SK-N-SH treated with all-trans-retinoic acid at 6 μM for 48 hours (cell line): Measurements from ENCODE around the gene NOTCH2.

Experiments
- ATAC-seq: fragments of 200-7000 bp; cut with Tn5 transposase; 3 replicates; pipeline ENCODE4 v1.9.1; 2020; ENCODE audit warnings: mild to moderate bottlenecking, moderate library complexity
- ARNTL ChIP-seq: fragments of 450-650 bp; formaldehyde crosslinking; IDR thresholded peaks from 2 replicates; pipeline ENCODE4 v1.5.0; 2020; ENCODE audit warnings: low read depth, mild to moderate bottlenecking, moderate library complexity, borderline replicate concordance
- BACH2 ChIP-seq: fragments of 250-450 bp; sonication (Bioruptor Pico); IDR thresholded peaks from 2 replicates; pipeline ENCODE4 v1.9.0; 2021; ENCODE audit warnings: mild to moderate bottlenecking, borderline replicate concordance
- CREB5 ChIP-seq: fragments of 250-450 bp; sonication (Bioruptor Pico); IDR thresholded peaks from 2 replicates; pipeline ENCODE4 v1.5.1; 2020; ENCODE audit warnings: low read depth, mild to moderate bottlenecking, moderate library complexity
- CSDC2 ChIP-seq: fragments of 250-450 bp; sonication (Bioruptor Pico); IDR thresholded peaks from 2 replicates; pipeline ENCODE4 v1.5.0; 2020; ENCODE audit warnings: mild to moderate bottlenecking, moderate library complexity
- ESRRG ChIP-seq: fragments of 250-450 bp; sonication (Bioruptor Pico); IDR thresholded peaks from 2 replicates; pipeline ENCODE4 v1.6.1; 2021; ENCODE audit warnings: mild to moderate bottlenecking
- ISL1 ChIP-seq: fragments of 250-450 bp; sonication (Bioruptor Pico); IDR thresholded peaks from 2 replicates; pipeline ENCODE4 v2.1.2; 2022; ENCODE audit warnings: mild to moderate bottlenecking, moderate library complexity
- PPARA ChIP-seq: fragments of 250-450 bp; sonication (Bioruptor Pico); IDR thresholded peaks from 2 replicates; pipeline ENCODE4 v1.5.0; 2020; ENCODE audit warnings: mild to moderate bottlenecking, borderline replicate concordance
- RARB ChIP-seq: fragments of 250-450 bp; sonication (Bioruptor Pico); IDR thresholded peaks from 2 replicates; pipeline ENCODE4 v1.8.0; 2021; ENCODE audit warnings: mild to moderate bottlenecking, moderate library complexity
- SNAI2 ChIP-seq: fragments of 250-450 bp; sonication (Bioruptor Pico); IDR thresholded peaks from 2 replicates; pipeline ENCODE4 v1.5.0; 2020; ENCODE audit warnings: mild to moderate bottlenecking, moderate library complexity
- TCF4 ChIP-seq: fragments of 250-450 bp; sonication (Bioruptor Pico); IDR thresholded peaks from 2 replicates; pipeline ENCODE4 v1.8.0; 2021; ENCODE audit warnings: mild to moderate bottlenecking, moderate library complexity, borderline replicate concordance
- TOX ChIP-seq: fragments of 250-450 bp; sonication (Bioruptor Pico); IDR thresholded peaks from 2 replicates; pipeline ENCODE4 v1.8.0; 2021; ENCODE audit warnings: mild to moderate bottlenecking, moderate library complexity, borderline replicate concordance
- ZC3H10 ChIP-seq: fragments of 250-450 bp; sonication (Bioruptor Pico); IDR thresholded peaks from 2 replicates; pipeline ENCODE4 v1.5.1; 2021; ENCODE audit warnings: mild to moderate bottlenecking, moderate library complexity
- ZFP3 ChIP-seq: fragments of 250-450 bp; sonication (Bioruptor Pico); IDR thresholded peaks from 2 replicates; pipeline ENCODE4 v1.5.0; 2020; ENCODE audit warnings: mild to moderate bottlenecking, moderate library complexity
- ZFP30 ChIP-seq: fragments of 450-650 bp; formaldehyde crosslinking; IDR thresholded peaks from 2 replicates; pipeline ENCODE4 v1.5.0; 2022; ENCODE audit warnings: mild to moderate bottlenecking, moderate library complexity
- ZNF70 ChIP-seq: fragments of 450-650 bp; formaldehyde crosslinking; IDR thresholded peaks from 2 replicates; pipeline ENCODE4 v1.5.0; 2020; ENCODE audit warnings: mild to moderate bottlenecking, moderate library complexity
- ZNF8 ChIP-seq: fragments of 450-650 bp; formaldehyde crosslinking; IDR thresholded peaks from 2 replicates; pipeline ENCODE4 v1.5.0; 2020; ENCODE audit warnings: mild to moderate bottlenecking, moderate library complexity
- TF ChIP-seq, protein P1 (sequence below): fragments of 250-450 bp; sonication (Bioruptor Pico); IDR thresholded peaks from 2 replicates; pipeline ENCODE4 v1.5.0; 2020; ENCODE audit warnings: mild to moderate bottlenecking, moderate library complexity
- TF ChIP-seq, protein P2 (sequence below): fragments of 250-450 bp; sonication (Bioruptor Pico); IDR thresholded peaks from 2 replicates; pipeline ENCODE4 v1.8.0; 2021; ENCODE audit warnings: low read depth, mild to moderate bottlenecking, moderate library complexity, borderline replicate concordance
- TF ChIP-seq, protein P3 (sequence below): fragments of 250-450 bp; sonication (Bioruptor Pico); IDR thresholded peaks from 2 replicates; pipeline ENCODE4 v1.5.1; 2021; ENCODE audit warnings: mild to moderate bottlenecking, moderate library complexity
- TF ChIP-seq, protein P4 (sequence below): fragments of 250-450 bp; sonication (Bioruptor Pico); IDR thresholded peaks from 2 replicates; pipeline ENCODE4 v1.8.0; 2020; ENCODE audit warnings: mild to moderate bottlenecking, moderate library complexity, borderline replicate concordance

Gene NOTCH2

GRCh38 chr1:119893827-119894700 is 175.4 kb downstream of the NOTCH2 start:
- TF ChIP-seq ZFP3 (CRISPR knock-in tag) (no peak), SNAI2 (no peak)
- TF ChIP-seq, all 23 proteins: peak for 0
- no peak for ATAC-seq

GRCh38 chr1:119893238-119893791 is 176.1 kb downstream of the NOTCH2 start:
- TF ChIP-seq CREB5 (CRISPR knock-in tag) (no peak), BACH2 (CRISPR knock-in tag) (no peak), ZFP3 (CRISPR knock-in tag) (no peak), PPARA (CRISPR knock-in tag) (no peak), TCF4 (CRISPR knock-in tag) (no peak), ZFP30 (no peak), ARNTL (CRISPR knock-in tag) (no peak), ISL1 (CRISPR knock-in tag) (no peak), TOX (CRISPR knock-in tag) (no peak), SNAI2 (no peak), CSDC2 (CRISPR knock-in tag) (no peak), ZNF70 (CRISPR knock-in tag) (no peak), ZC3H10 (CRISPR knock-in tag) (no peak), ZNF8 (CRISPR knock-in tag) (no peak), RARB (CRISPR knock-in tag) (no peak)
- TF ChIP-seq, protein P1, sequence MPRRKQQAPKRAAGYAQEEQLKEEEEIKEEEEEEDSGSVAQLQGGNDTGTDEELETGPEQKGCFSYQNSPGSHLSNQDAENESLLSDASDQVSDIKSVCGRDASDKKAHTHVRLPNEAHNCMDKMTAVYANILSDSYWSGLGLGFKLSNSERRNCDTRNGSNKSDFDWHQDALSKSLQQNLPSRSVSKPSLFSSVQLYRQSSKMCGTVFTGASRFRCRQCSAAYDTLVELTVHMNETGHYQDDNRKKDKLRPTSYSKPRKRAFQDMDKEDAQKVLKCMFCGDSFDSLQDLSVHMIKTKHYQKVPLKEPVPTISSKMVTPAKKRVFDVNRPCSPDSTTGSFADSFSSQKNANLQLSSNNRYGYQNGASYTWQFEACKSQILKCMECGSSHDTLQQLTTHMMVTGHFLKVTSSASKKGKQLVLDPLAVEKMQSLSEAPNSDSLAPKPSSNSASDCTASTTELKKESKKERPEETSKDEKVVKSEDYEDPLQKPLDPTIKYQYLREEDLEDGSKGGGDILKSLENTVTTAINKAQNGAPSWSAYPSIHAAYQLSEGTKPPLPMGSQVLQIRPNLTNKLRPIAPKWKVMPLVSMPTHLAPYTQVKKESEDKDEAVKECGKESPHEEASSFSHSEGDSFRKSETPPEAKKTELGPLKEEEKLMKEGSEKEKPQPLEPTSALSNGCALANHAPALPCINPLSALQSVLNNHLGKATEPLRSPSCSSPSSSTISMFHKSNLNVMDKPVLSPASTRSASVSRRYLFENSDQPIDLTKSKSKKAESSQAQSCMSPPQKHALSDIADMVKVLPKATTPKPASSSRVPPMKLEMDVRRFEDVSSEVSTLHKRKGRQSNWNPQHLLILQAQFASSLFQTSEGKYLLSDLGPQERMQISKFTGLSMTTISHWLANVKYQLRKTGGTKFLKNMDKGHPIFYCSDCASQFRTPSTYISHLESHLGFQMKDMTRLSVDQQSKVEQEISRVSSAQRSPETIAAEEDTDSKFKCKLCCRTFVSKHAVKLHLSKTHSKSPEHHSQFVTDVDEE, result no peak
- TF ChIP-seq, protein P2, sequence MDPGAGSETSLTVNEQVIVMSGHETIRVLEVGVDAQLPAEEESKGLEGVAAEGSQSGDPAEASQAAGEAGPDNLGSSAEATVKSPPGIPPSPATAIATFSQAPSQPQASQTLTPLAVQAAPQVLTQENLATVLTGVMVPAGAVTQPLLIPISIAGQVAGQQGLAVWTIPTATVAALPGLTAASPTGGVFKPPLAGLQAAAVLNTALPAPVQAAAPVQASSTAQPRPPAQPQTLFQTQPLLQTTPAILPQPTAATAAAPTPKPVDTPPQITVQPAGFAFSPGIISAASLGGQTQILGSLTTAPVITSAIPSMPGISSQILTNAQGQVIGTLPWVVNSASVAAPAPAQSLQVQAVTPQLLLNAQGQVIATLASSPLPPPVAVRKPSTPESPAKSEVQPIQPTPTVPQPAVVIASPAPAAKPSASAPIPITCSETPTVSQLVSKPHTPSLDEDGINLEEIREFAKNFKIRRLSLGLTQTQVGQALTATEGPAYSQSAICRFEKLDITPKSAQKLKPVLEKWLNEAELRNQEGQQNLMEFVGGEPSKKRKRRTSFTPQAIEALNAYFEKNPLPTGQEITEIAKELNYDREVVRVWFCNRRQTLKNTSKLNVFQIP, result no peak
- TF ChIP-seq, protein P3, sequence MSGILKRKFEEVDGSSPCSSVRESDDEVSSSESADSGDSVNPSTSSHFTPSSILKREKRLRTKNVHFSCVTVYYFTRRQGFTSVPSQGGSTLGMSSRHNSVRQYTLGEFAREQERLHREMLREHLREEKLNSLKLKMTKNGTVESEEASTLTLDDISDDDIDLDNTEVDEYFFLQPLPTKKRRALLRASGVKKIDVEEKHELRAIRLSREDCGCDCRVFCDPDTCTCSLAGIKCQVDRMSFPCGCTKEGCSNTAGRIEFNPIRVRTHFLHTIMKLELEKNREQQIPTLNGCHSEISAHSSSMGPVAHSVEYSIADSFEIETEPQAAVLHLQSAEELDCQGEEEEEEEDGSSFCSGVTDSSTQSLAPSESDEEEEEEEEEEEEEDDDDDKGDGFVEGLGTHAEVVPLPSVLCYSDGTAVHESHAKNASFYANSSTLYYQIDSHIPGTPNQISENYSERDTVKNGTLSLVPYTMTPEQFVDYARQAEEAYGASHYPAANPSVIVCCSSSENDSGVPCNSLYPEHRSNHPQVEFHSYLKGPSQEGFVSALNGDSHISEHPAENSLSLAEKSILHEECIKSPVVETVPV (CRISPR knock-in tag), result no peak
- TF ChIP-seq, protein P4, sequence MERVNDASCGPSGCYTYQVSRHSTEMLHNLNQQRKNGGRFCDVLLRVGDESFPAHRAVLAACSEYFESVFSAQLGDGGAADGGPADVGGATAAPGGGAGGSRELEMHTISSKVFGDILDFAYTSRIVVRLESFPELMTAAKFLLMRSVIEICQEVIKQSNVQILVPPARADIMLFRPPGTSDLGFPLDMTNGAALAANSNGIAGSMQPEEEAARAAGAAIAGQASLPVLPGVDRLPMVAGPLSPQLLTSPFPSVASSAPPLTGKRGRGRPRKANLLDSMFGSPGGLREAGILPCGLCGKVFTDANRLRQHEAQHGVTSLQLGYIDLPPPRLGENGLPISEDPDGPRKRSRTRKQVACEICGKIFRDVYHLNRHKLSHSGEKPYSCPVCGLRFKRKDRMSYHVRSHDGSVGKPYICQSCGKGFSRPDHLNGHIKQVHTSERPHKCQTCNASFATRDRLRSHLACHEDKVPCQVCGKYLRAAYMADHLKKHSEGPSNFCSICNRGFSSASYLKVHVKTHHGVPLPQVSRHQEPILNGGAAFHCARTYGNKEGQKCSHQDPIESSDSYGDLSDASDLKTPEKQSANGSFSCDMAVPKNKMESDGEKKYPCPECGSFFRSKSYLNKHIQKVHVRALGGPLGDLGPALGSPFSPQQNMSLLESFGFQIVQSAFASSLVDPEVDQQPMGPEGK (CRISPR knock-in tag), result no peak
- no peak for ATAC-seq

- no peak for ATAC-seq
- TF ChIP-seq ZFP3 (CRISPR knock-in tag) (no peak), ZFP30 (no peak), TOX (CRISPR knock-in tag) (no peak), ESRRG (CRISPR knock-in tag) (no peak), ZNF70 (CRISPR knock-in tag) (no peak), ISL1 (CRISPR knock-in tag) (no peak), PPARA (CRISPR knock-in tag) (no peak)
- TF ChIP-seq, protein P4 (CRISPR knock-in tag), result no peak
- TF ChIP-seq, protein P2, result no peak
- TF ChIP-seq, protein P1, result no peak
Observed at GRCh38 chr1:119891386-119891785, 178.1 kb downstream of the NOTCH2 start.
